Measurements from ENCODE around the gene PGA3. TPM values are rescaled to one million over a fixed set of nuclear protein-coding genes. Genes with fewer than 3 reads are reported as not detected.
"Not testable (repeated sequence)": the region's sequence is repeated elsewhere in the genome, so short reads cannot be mapped to it uniquely, and the experiment has no call there.

The PGA3 gene
- total RNA-seq (ENCODE audit: low replicate concordance) = 0.28 TPM in 1 of 2 replicates, not detected in the other

DNA sequence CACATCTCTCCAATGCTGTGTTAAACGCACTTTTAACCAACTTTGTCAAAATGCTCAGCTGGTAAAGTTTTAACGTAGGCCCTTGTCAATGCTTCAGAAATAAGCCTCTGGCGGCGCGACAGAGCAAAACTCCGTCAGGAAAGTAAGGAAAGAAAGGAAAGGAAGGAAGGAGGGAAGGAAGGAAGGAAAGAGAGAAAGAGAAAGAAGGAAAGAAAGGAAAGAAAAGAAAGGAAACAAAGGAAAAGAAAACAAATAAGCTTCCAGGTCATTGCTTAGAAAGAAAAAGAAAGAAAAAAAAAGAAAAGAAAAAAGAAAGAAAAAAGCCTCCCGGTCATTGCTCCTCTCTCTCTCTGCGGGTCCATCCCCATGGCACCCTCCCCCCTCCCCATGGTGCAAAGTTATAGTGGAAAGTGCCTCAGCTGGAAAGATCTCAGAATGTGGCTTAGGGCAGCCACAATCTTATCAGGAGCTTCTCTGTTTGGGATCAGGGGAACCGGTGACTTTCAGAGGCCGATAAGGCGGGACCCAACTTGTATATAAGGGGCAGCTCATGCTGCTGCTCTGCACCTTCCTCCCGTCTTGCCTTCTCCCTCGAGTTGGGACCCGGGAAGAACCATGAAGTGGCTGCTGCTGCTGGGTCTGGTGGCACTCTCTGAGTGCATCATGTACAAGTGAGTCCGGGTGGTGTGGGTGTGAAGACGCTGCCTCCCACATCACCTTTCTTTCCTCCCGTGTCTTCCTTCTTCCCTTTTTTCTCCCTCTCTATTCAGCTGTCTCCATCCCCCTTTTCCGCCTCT lies at the start of gene PGA3:
Gene PGA3, plus strand, starts transcription at position 566 of the 797 bp plus-strand sequence. Its CDS starts 50 bp downstream, at position 616.
- not testable (repeated sequence) for H3K9me3 Mint-ChIP-seq; H2AFZ ChIP-seq (replicated peaks); H3K4me1 ChIP-seq; H3K27ac ChIP-seq; DNase-seq (ENCODE audit: low spot score); H3F3A ChIP-seq (ENCODE audit: low read depth); H3K4me3 ChIP-seq; H3K9ac ChIP-seq; H3K27me3 ChIP-seq; H3K36me3 ChIP-seq; H3K36me3 Mint-ChIP-seq; H3K79me2 ChIP-seq (ENCODE audit: low read depth); H4K20me1 ChIP-seq (ENCODE audit: low read depth); H3K9me3 ChIP-seq (ENCODE audit: low read depth); H3K27ac Mint-ChIP-seq; H3K4me2 ChIP-seq
- Mint-ChIP-seq H3K4me1 (peaks cover 14% of the 10 kb centered on the region), H3K4me3 (peak within 1 kb of the TSS; percentile 0), H3K27me3 (ENCODE audit: insufficient read depth, low read depth) (peaks cover 12% of the 10 kb centered on the region)

DNA sequence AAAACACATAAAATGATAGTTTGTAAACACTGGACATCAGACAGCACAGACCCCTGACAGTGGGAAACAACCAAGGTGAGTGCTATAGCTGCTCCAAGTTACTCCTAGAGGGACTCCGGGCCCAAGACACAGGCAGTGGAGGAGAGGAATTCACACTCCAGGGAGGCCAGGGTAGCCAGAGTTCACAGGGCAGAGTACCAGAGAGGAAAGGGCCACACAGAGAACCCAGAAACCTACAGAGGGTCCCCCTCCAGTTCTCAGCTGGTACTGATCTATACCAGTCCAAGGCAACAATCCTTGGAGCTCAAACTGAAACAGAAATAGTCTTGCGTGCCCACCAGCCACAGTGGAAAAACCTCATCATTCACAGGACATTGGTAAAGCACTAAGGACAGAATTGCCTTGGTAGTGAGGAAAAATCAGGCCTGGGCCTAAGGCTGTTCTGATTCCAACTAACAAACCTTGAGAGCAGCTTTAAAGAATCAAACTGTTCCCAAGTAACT lies 49.7 kb upstream of the PGA3 start:
- peaks cover 48% of the 10 kb centered on the region for H3K4me1 ChIP-seq
- no peak overlapping the region for H2AFZ ChIP-seq (replicated peaks)
- peaks cover 28% of the 10 kb centered on the region for H3K36me3 Mint-ChIP-seq
- no peak for DNase-seq (ENCODE audit: low spot score)
- H4K20me1 ChIP-seq (ENCODE audit: low read depth) = peaks cover 53% of the 10 kb centered on the region
- no peaks in the 10 kb centered on the region for H3K27me3 ChIP-seq
- peaks cover 22% of the 10 kb centered on the region for H3K9me3 Mint-ChIP-seq
- H3K27ac Mint-ChIP-seq = no peak overlapping the region
- H3K4me3 Mint-ChIP-seq = no peak overlapping the region
- no peak for TF ChIP-seq EZH2phosphoT487 (IDR thresholded peaks at IDR 0.05)
- TF ChIP-seq EZH2 (IDR thresholded peaks at IDR 0.05) = no peak
- TF ChIP-seq, protein P1, sequence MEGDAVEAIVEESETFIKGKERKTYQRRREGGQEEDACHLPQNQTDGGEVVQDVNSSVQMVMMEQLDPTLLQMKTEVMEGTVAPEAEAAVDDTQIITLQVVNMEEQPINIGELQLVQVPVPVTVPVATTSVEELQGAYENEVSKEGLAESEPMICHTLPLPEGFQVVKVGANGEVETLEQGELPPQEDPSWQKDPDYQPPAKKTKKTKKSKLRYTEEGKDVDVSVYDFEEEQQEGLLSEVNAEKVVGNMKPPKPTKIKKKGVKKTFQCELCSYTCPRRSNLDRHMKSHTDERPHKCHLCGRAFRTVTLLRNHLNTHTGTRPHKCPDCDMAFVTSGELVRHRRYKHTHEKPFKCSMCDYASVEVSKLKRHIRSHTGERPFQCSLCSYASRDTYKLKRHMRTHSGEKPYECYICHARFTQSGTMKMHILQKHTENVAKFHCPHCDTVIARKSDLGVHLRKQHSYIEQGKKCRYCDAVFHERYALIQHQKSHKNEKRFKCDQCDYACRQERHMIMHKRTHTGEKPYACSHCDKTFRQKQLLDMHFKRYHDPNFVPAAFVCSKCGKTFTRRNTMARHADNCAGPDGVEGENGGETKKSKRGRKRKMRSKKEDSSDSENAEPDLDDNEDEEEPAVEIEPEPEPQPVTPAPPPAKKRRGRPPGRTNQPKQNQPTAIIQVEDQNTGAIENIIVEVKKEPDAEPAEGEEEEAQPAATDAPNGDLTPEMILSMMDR (IDR thresholded peaks at IDR 0.05) = no peak
- peaks cover 77% of the 10 kb centered on the region for H3K79me2 ChIP-seq (ENCODE audit: low read depth)
- no peak overlapping the region for H3K4me2 ChIP-seq
- no peaks in the 10 kb centered on the region for H3K36me3 ChIP-seq
- peaks cover 47% of the 10 kb centered on the region for H3K4me1 Mint-ChIP-seq
- no peak overlapping the region for H3K9ac ChIP-seq
- peaks cover 3% of the 10 kb centered on the region for H3K9me3 ChIP-seq (ENCODE audit: low read depth)
- H3K27ac ChIP-seq = no peak overlapping the region
- peaks cover 6% of the 10 kb centered on the region for H3K27me3 Mint-ChIP-seq (ENCODE audit: insufficient read depth, low read depth)
- no peak overlapping the region for H3K4me3 ChIP-seq
- peaks cover 28% of the 10 kb centered on the region for H3F3A ChIP-seq (ENCODE audit: low read depth)

DNA sequence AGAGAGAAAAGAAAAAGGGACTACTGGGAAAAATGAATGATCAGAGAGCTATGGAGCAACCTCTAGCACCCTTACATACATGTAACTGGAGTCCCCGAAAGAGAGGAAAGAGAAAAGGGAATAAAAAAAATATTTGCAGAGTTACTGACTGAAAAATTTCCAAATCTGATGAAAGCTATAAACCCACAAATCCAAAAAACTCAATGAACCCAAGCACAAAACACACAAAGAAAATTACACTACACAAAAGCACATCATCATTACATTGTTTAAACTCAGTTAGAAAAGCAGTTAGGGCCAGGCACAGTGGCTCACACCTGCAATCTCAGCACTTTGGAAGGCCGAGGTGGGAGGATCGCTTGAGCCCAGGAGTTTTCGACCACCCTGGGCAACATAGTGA lies 48.8 kb upstream of the PGA3 start:
- Mint-ChIP-seq H3K9me3 (peaks cover 22% of the 10 kb centered on the region), H3K36me3 (peaks cover 28% of the 10 kb centered on the region), H3K27me3 (ENCODE audit: insufficient read depth, low read depth) (peaks cover 4% of the 10 kb centered on the region), H3K4me1 (peaks cover 42% of the 10 kb centered on the region), H3K27ac (no peak overlapping the region), H3K4me3 (no peak overlapping the region)
- no peaks in the 10 kb centered on the region for H3K36me3 ChIP-seq
- H3K4me1 ChIP-seq = peaks cover 40% of the 10 kb centered on the region
- peaks cover 77% of the 10 kb centered on the region for H3K79me2 ChIP-seq (ENCODE audit: low read depth)
- peaks cover 44% of the 10 kb centered on the region for H4K20me1 ChIP-seq (ENCODE audit: low read depth)
- H3K9ac ChIP-seq = no peak overlapping the region
- H3K9me3 ChIP-seq (ENCODE audit: low read depth) = peaks cover 3% of the 10 kb centered on the region
- H3K4me3 ChIP-seq = no peak overlapping the region
- H3K4me2 ChIP-seq = no peak overlapping the region
- no peak overlapping the region for H2AFZ ChIP-seq (replicated peaks)
- no peak for DNase-seq (ENCODE audit: low spot score)
- H3K27me3 ChIP-seq = no peaks in the 10 kb centered on the region
- TF ChIP-seq EZH2 (IDR thresholded peaks at IDR 0.05) = no peak
- TF ChIP-seq, protein P1 (IDR thresholded peaks at IDR 0.05) = no peak
- TF ChIP-seq EZH2phosphoT487 (IDR thresholded peaks at IDR 0.05) = no peak
- H3F3A ChIP-seq (ENCODE audit: low read depth) = peaks cover 24% of the 10 kb centered on the region
- no peak overlapping the region for H3K27ac ChIP-seq

DNA sequence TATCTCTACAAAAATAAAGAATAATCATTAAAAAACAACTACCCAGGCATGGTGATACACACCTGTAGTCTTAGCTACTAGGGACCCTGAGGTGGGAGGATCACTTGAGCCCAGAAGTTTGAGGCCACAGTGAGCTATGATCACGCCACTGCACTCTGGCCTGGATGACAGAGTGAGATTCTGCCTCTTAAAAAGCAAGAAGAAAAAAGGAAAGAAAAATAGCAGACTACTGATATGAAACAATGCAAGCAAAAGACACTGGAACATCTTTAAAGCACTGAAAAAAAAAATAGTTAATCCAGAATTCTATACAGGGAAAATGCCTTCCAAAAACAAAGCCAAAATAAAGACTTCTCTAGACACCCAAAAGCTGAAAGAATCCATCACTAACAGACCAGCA lies 48.0 kb upstream of the PGA3 start:
- H3K27ac Mint-ChIP-seq = no peak overlapping the region
- peaks cover 22% of the 10 kb centered on the region for H3K9me3 Mint-ChIP-seq
- peaks cover 22% of the 10 kb centered on the region for H3F3A ChIP-seq (ENCODE audit: low read depth)
- no peaks in the 10 kb centered on the region for H3K36me3 ChIP-seq
- peaks cover 28% of the 10 kb centered on the region for H3K36me3 Mint-ChIP-seq
- no peak overlapping the region for H2AFZ ChIP-seq (replicated peaks)
- peaks cover 35% of the 10 kb centered on the region for H3K4me1 ChIP-seq
- no peak overlapping the region for H3K4me2 ChIP-seq
- peaks cover 1% of the 10 kb centered on the region for H3K27me3 Mint-ChIP-seq (ENCODE audit: insufficient read depth, low read depth)
- H3K4me3 ChIP-seq = no peak overlapping the region
- peaks cover 36% of the 10 kb centered on the region for H4K20me1 ChIP-seq (ENCODE audit: low read depth)
- H3K9ac ChIP-seq = no peak overlapping the region
- peaks cover 77% of the 10 kb centered on the region for H3K79me2 ChIP-seq (ENCODE audit: low read depth)
- H3K9me3 ChIP-seq (ENCODE audit: low read depth) = peaks cover 3% of the 10 kb centered on the region
- DNase-seq (ENCODE audit: low spot score) = no peak
- H3K4me1 Mint-ChIP-seq = peaks cover 40% of the 10 kb centered on the region
- no peak overlapping the region for H3K4me3 Mint-ChIP-seq
- H3K27me3 ChIP-seq = no peaks in the 10 kb centered on the region
- H3K27ac ChIP-seq = no peak overlapping the region
- TF ChIP-seq EZH2 (IDR thresholded peaks at IDR 0.05) (no peak), EZH2phosphoT487 (IDR thresholded peaks at IDR 0.05) (no peak)
- TF ChIP-seq, protein P1 (IDR thresholded peaks at IDR 0.05) = no peak

Data from neural progenitor cell (in vitro differentiated cells).